SU-DHL-6 (cell line): ENCODE data around the gene NPAS3.

Experiments
- H2AFZ ChIP-seq: fragments of 200-600 bp; sonication (generic); 2 replicates; pipeline ENCODE4 v1.6.1; 2014; ENCODE audit warnings: low read depth, mild to moderate bottlenecking, moderate library complexity, mixed read lengths, antibody characterized with exemption, low read length; ENCODE audit not compliant: severe bottlenecking
- H3F3A ChIP-seq: fragments of 200-600 bp; shearing (Covaris generic); 2 replicates; pipeline ENCODE4 v1.6.0; 2016; ENCODE audit warnings: antibody characterized with exemption, mild to moderate bottlenecking; ENCODE audit not compliant: insufficient read depth
- H3K27ac ChIP-seq: fragments of 200-600 bp; sonication (generic); 2 replicates; pipeline ENCODE4 v1.5.1; 2016; ENCODE audit warnings: low read depth, mild to moderate bottlenecking, low read length, moderate library complexity, mixed read lengths
- H3K27me3 ChIP-seq: fragments of 200-600 bp; sonication (generic), shearing (Covaris generic); 2 replicates; pipeline ENCODE4 v1.6.0; 2014; ENCODE audit warnings: mild to moderate bottlenecking, low read length
- H3K36me3 ChIP-seq: fragments of 200-600 bp; sonication (generic); 2 replicates; pipeline ENCODE4 v1.6.1; 2014; ENCODE audit warnings: mild to moderate bottlenecking, low read length, mixed read lengths
- H3K4me2 ChIP-seq: fragments of 300-600, 200-600 bp; shearing (Covaris generic), sonication (generic); 2 replicates; pipeline ENCODE4 v1.6.0; 2014; ENCODE audit warnings: low read length, low read depth, mild to moderate bottlenecking; ENCODE audit not compliant: poor library complexity, severe bottlenecking
- H3K4me3 ChIP-seq: fragments of 200-600 bp; sonication (generic); 2 replicates; pipeline ENCODE4 v1.5.1; 2014; ENCODE audit warnings: antibody characterized with exemption, low read length, mild to moderate bottlenecking, mixed read lengths; ENCODE audit not compliant: insufficient read depth, poor library complexity, severe bottlenecking
- H3K79me2 ChIP-seq: fragments of 200-600 bp; sonication (generic); 2 replicates; pipeline ENCODE4 v1.6.1; 2014; ENCODE audit warnings: mild to moderate bottlenecking, low read length, moderate library complexity; ENCODE audit not compliant: insufficient read depth
- H3K9ac ChIP-seq: fragments of 200-600 bp; sonication (generic); 2 replicates; pipeline ENCODE4 v1.7.0; 2014; ENCODE audit warnings: mild to moderate bottlenecking, low read length
- H3K9me2 ChIP-seq: fragments of 200-600 bp; sonication (generic); replicated peaks from 2 replicates; pipeline ENCODE4 v1.6.1; 2014; ENCODE audit warnings: low read length; ENCODE audit not compliant: insufficient read depth
- H3K9me3 ChIP-seq: fragments of 200-600 bp; sonication (generic); 2 replicates; pipeline ENCODE4 v1.6.1; 2014; ENCODE audit warnings: low read length, mixed read lengths; ENCODE audit not compliant: insufficient read depth
- H4K20me1 ChIP-seq: fragments of 200-600 bp; sonication (generic); 2 replicates; pipeline ENCODE4 v1.6.1; 2014; ENCODE audit warnings: low read depth, mild to moderate bottlenecking, antibody characterized with exemption, low read length, moderate library complexity, mixed read lengths
- CTCF ChIP-seq: fragments of 200-600 bp; sonication (generic); IDR thresholded peaks from one replicate; pipeline ENCODE4 v1.5.1; 2017; ENCODE audit warnings: antibody characterized with exemption, mild to moderate bottlenecking, low read length, moderate library complexity; ENCODE audit not compliant: insufficient read depth, poor library complexity, severe bottlenecking
- EZH2phosphoT487 ChIP-seq: fragments of 200-600 bp; sonication (generic), shearing (Covaris generic); conservative IDR thresholded peaks from 2 replicates; pipeline ENCODE4 v1.6.1; 2018; ENCODE audit warnings: mild to moderate bottlenecking, antibody characterized with exemption, low read length, moderate library complexity, mixed read lengths

NPAS3 gene

GRCh38 chr14:33553706-33554278 is 615.1 kb downstream of the NPAS3 start:
- no peak overlapping the region for H3K9ac ChIP-seq
- H3F3A ChIP-seq: no peaks in the 10 kb centered on the region
- H2AFZ ChIP-seq: no peak overlapping the region
- H3K79me2 ChIP-seq: no peaks in the 10 kb centered on the region
- no peak overlapping the region for H3K4me3 ChIP-seq
- no peaks in the 10 kb centered on the region for H3K9me3 ChIP-seq
- H3K4me2 ChIP-seq: no peak overlapping the region
- no peaks in the 10 kb centered on the region for H3K9me2 ChIP-seq
- no peaks in the 10 kb centered on the region for H3K36me3 ChIP-seq
- TF ChIP-seq EZH2phosphoT487 (no peak), CTCF (no peak)
- no peaks in the 10 kb centered on the region for H4K20me1 ChIP-seq
- no peaks in the 10 kb centered on the region for H3K27me3 ChIP-seq
- no peak overlapping the region for H3K27ac ChIP-seq

GRCh38 chr14:33554988-33555387 is 616.3 kb downstream of the NPAS3 start:
- Histone ChIP-seq H3K79me2 (no peaks in the 10 kb centered on the region), H3F3A (no peaks in the 10 kb centered on the region), H3K9ac (no peak overlapping the region), H2AFZ (no peak overlapping the region), H3K36me3 (no peaks in the 10 kb centered on the region), H3K27me3 (no peaks in the 10 kb centered on the region), H3K4me3 (no peak overlapping the region), H4K20me1 (no peaks in the 10 kb centered on the region), H3K4me2 (no peak overlapping the region), H3K9me3 (no peaks in the 10 kb centered on the region), H3K27ac (no peak overlapping the region), H3K9me2 (no peaks in the 10 kb centered on the region)
- no peak for TF ChIP-seq EZH2phosphoT487
- no peak for TF ChIP-seq CTCF

GRCh38 chr14:33555710-33556350 is 617.2 kb downstream of the NPAS3 start:
- Histone ChIP-seq H3K9me2 (no peaks in the 10 kb centered on the region), H3K4me2 (no peak overlapping the region), H3K4me3 (no peak overlapping the region), H2AFZ (no peak overlapping the region), H3K27ac (no peak overlapping the region), H3K79me2 (no peaks in the 10 kb centered on the region), H3K9ac (no peak overlapping the region), H3K36me3 (no peaks in the 10 kb centered on the region), H3K9me3 (no peaks in the 10 kb centered on the region), H4K20me1 (no peaks in the 10 kb centered on the region), H3F3A (no peaks in the 10 kb centered on the region), H3K27me3 (no peaks in the 10 kb centered on the region)
- TF ChIP-seq EZH2phosphoT487 (no peak), CTCF (no peak)
